Upper lobe of left lung (tissue), 4 donors: ENCODE measurements around the gene PDE4D.

Experiments used
- CTCF ChIP-seq, 6 experiments: fragments of 450-650 bp in 4 of 6; fragments of 200-600 bp in 2 of 6; sonication (generic) in 2 of 6; IDR thresholded peaks; one replicate each; pipeline ENCODE4 v1.5.1; 2016 to 2019; ENCODE audit warnings: antibody characterized with exemption in 6 of 6
- POLR2A ChIP-seq, 4 donors: fragments of 450-650 bp; IDR thresholded peaks; one replicate each; pipeline ENCODE4 v1.5.1; 2016 to 2017; ENCODE audit warnings: antibody characterized with exemption in 4 of 4, mild to moderate bottlenecking in 2 of 4

GRCh38 chr5:59837071-59837470, 56.5 kb downstream of the PDE4D start:
- TF ChIP-seq CTCF (IDR thresholded peaks at IDR 0.05) (no peak), POLR2A (IDR thresholded peaks at IDR 0.05) (no peak)
